Liver (tissue), 9 donors: ENCODE data around the gene CNTF. TPM values are rescaled to one million over a fixed set of nuclear protein-coding genes. Genes with fewer than 3 reads are reported as not detected.

Source experiments
- DNase-seq: peaks from one replicate; pipeline ENCODE4 v3.0.0-alpha.2; 2017; ENCODE audit warnings: low spot score
- H3K27ac ChIP-seq, 2 donors: one replicate each; pipeline ENCODE4 v1.7.0; 2013; ENCODE audit warnings: inconsistent platforms in 2 of 2, low read length in 2 of 2, control low read depth in 1 of 2, low read depth in 1 of 2, mild to moderate bottlenecking in 1 of 2
- H3K27me3 ChIP-seq, 4 donors: one replicate each; pipeline versions ENCODE4 v1.6.1 to v1.7.0; 2013; ENCODE audit warnings: low read length in 3 of 4, inconsistent platforms in 1 of 4, mild to moderate bottlenecking in 1 of 4, moderate library complexity in 1 of 4; ENCODE audit not compliant: control insufficient read depth in 4 of 4, insufficient read depth in 4 of 4
- H3K36me3 ChIP-seq, 4 donors: one replicate each; pipeline versions ENCODE4 v1.6.1 to v1.7.0; 2013; ENCODE audit warnings: low read length in 3 of 4, mild to moderate bottlenecking in 3 of 4, low read depth in 1 of 4, moderate library complexity in 1 of 4; ENCODE audit not compliant: control insufficient read depth in 4 of 4, insufficient read depth in 3 of 4
- H3K4me1 ChIP-seq, 4 donors: one replicate each; pipeline versions ENCODE4 v1.6.1 to v1.7.0; 2013; ENCODE audit warnings: low read length in 3 of 4, mild to moderate bottlenecking in 3 of 4, moderate library complexity in 1 of 4; ENCODE audit not compliant: control insufficient read depth in 4 of 4, insufficient read depth in 4 of 4
- H3K4me3 ChIP-seq, 3 donors: one replicate each; pipeline versions ENCODE4 v1.6.1 to v1.7.0; 2013; ENCODE audit warnings: low read length in 3 of 3, control low read depth in 1 of 3, low read depth in 1 of 3, mild to moderate bottlenecking in 1 of 3
- H3K9ac ChIP-seq, 2 donors: one replicate each; pipeline ENCODE4 v1.7.0; 2013; ENCODE audit warnings: low read length in 2 of 2, mild to moderate bottlenecking in 2 of 2, moderate library complexity in 2 of 2, control low read depth in 1 of 2, low read depth in 1 of 2
- H3K9me3 ChIP-seq, 4 donors: one replicate each; pipeline versions ENCODE4 v1.6.1 to v1.7.0; 2013; ENCODE audit warnings: low read length in 3 of 4; ENCODE audit not compliant: control insufficient read depth in 4 of 4
- ATF3 ChIP-seq: IDR thresholded peaks from 2 replicates; pipeline ENCODE4 v1.6.1; 2016; ENCODE audit warnings: antibody characterized with exemption
- CTCF ChIP-seq: fragments of 150-350 bp; IDR thresholded peaks from 2 replicates; pipeline ENCODE4 v1.5.1; 2017; ENCODE audit warnings: improper control_type of control experiment, low read depth, low read length; ENCODE audit not compliant: missing input control
- EGR1 ChIP-seq, 2 donors: IDR thresholded peaks; 2 replicates each; pipeline ENCODE4 v1.6.1; 2016 to 2018; ENCODE audit warnings: antibody characterized with exemption in 2 of 2, low read depth in 2 of 2
- FOXA1 ChIP-seq: IDR thresholded peaks from 2 replicates; pipeline ENCODE4 v1.6.1; 2016; ENCODE audit warnings: antibody characterized with exemption
- GABPA ChIP-seq, 2 donors: IDR thresholded peaks in 1 of 2; conservative IDR thresholded peaks in 1 of 2; 2 replicates each; pipeline ENCODE4 v1.6.1; 2016; ENCODE audit warnings: antibody characterized with exemption in 2 of 2, mild to moderate bottlenecking in 1 of 2, moderate library complexity in 1 of 2
- HNF4A ChIP-seq, 2 donors: conservative IDR thresholded peaks; 2 replicates each; pipeline ENCODE4 v1.6.1; 2016; ENCODE audit warnings: antibody characterized with exemption in 2 of 2, mild to moderate bottlenecking in 2 of 2
- HNF4G ChIP-seq: IDR thresholded peaks from 2 replicates; pipeline ENCODE4 v1.6.1; 2016; ENCODE audit warnings: antibody characterized with exemption
- JUND ChIP-seq, 2 donors: IDR thresholded peaks; 2 replicates each; pipeline ENCODE4 v1.6.1; 2016; ENCODE audit warnings: antibody characterized with exemption in 2 of 2
- MAX ChIP-seq: IDR thresholded peaks from 2 replicates; pipeline ENCODE4 v1.6.1; 2016; ENCODE audit warnings: antibody characterized with exemption
- NR2F2 ChIP-seq: IDR thresholded peaks from 2 replicates; pipeline ENCODE4 v1.6.1; 2016; ENCODE audit warnings: antibody characterized with exemption
- RAD21 ChIP-seq, 2 donors: IDR thresholded peaks; 2 replicates each; pipeline ENCODE4 v1.6.1; 2016; ENCODE audit warnings: antibody characterized with exemption in 2 of 2, mild to moderate bottlenecking in 2 of 2
- REST ChIP-seq: IDR thresholded peaks from 2 replicates; pipeline ENCODE4 v1.6.1; 2016; ENCODE audit warnings: antibody characterized with exemption, mild to moderate bottlenecking
- RXRA ChIP-seq, 2 donors: IDR thresholded peaks; 2 replicates each; pipeline ENCODE4 v1.6.1; 2017 to 2018; ENCODE audit warnings: antibody characterized with exemption in 2 of 2, mild to moderate bottlenecking in 1 of 2
- SP1 ChIP-seq: IDR thresholded peaks from 2 replicates; pipeline ENCODE4 v1.6.1; 2018; ENCODE audit warnings: antibody characterized with exemption, mild to moderate bottlenecking
- TAF1 ChIP-seq: conservative IDR thresholded peaks from 2 replicates; pipeline ENCODE4 v1.6.1; 2016; ENCODE audit warnings: antibody characterized with exemption, mild to moderate bottlenecking
- YY1 ChIP-seq: IDR thresholded peaks from 2 replicates; pipeline ENCODE4 v1.6.1; 2016; ENCODE audit warnings: antibody characterized with exemption, mild to moderate bottlenecking
- ZBTB33 ChIP-seq: IDR thresholded peaks from 2 replicates; pipeline ENCODE4 v1.6.1; 2016; ENCODE audit warnings: antibody characterized with exemption
- WGBS: extraction: QIAGEN DNeasy Blood & Tissue Kit; methylation state at CpG from one replicate; pipeline ENCODE4 v1.1.7; 2013; 5-methylcytosine and 5-hydroxymethylcytosine counted together
- polyA plus RNA-seq, 2 donors: library from polyadenylated mRNA; stranded (reverse) in 1 of 2; unstranded in 1 of 2; fragments of 200-250 nt in 1 of 2; fragments of >200 nt in 1 of 2; fragmentation: Nextera tagmentation in 1 of 2; extraction: Ambion mirVana in 1 of 2; gene quantifications; one replicate each; pipeline versions ENCODE4 v1.2.1 to v1.2.3, GENCODE V29; 2013 to 2015
- total RNA-seq, 2 donors: library from RNA; depleted of rRNA; stranded (reverse); fragments of >200 nt; gene quantifications; one replicate each; pipeline ENCODE4 v1.2.3, GENCODE V29; 2014
- donor health status: healthy.
- donor health status: healthy.
- donor health status: healthy.
- donor health status: healthy.
- donor health status: healthy.

Gene CNTF
- total and polyA plus RNA-seq, 4 donors = 0.18 to 3.8 (median 0.66) TPM

GRCh38 chr11:58594826-58595225, 27.6 kb upstream of the CNTF start:
- H3K36me3 ChIP-seq = peaks cover 0 to 4% (median 0%) of the 10 kb centered on the region in 4 donors
- no peak for DNase-seq
- peaks cover 4 to 22% (median 18%) of the 10 kb centered on the region in 4 donors for H3K4me1 ChIP-seq
- no peaks in the 10 kb centered on the region for H3K9me3 ChIP-seq
- TF ChIP-seq RXRA (IDR thresholded peaks at IDR 0.05) (no peak), HNF4G (no peak), MAX (no peak), FOXA1 (no peak), GABPA (IDR thresholded peaks at IDR 0.05 in 1 of 2, conservative IDR thresholded peaks at IDR 0.05 in 1 of 2) (no peak), HNF4A (conservative IDR thresholded peaks at IDR 0.05) (no peak), NR2F2 (no peak), RAD21 (IDR thresholded peaks at IDR 0.05) (no peak), SP1 (no peak), EGR1 (IDR thresholded peaks at IDR 0.05; ENCODE audit: low read depth in 2 of 2) (no peak), REST (no peak), ATF3 (no peak), JUND (IDR thresholded peaks at IDR 0.05) (no peak), ZBTB33 (no peak)
- H3K27ac ChIP-seq = no peak overlapping the region
- H3K4me3 ChIP-seq = no peak overlapping the region
- no peaks in the 10 kb centered on the region for H3K27me3 ChIP-seq
- H3K9ac ChIP-seq = no peak overlapping the region
- 87% methylated on average over 4 of the region's 4 CpGs for WGBS

- no peak overlapping the region for H3K4me3 ChIP-seq
- H3K9ac ChIP-seq = no peak overlapping the region
- no peak overlapping the region for H3K27ac ChIP-seq
- H3K36me3 ChIP-seq = peaks cover 0 to 4% (median 0%) of the 10 kb centered on the region in 4 donors
- no peak for DNase-seq
- H3K27me3 ChIP-seq = no peaks in the 10 kb centered on the region
- 90% methylated on average over 3 of the region's 3 CpGs for WGBS
- H3K9me3 ChIP-seq = no peaks in the 10 kb centered on the region
- peaks cover 4 to 26% (median 19%) of the 10 kb centered on the region in 4 donors for H3K4me1 ChIP-seq
- TF ChIP-seq GABPA (IDR thresholded peaks at IDR 0.05 in 1 of 2, conservative IDR thresholded peaks at IDR 0.05 in 1 of 2) = no peak
- TF ChIP-seq RAD21 (IDR thresholded peaks at IDR 0.05) = no peak
- TF ChIP-seq HNF4A (conservative IDR thresholded peaks at IDR 0.05) = no peak
- no peak for TF ChIP-seq JUND (IDR thresholded peaks at IDR 0.05)
- TF ChIP-seq SP1 = no peak
- no peak for TF ChIP-seq NR2F2
- no peak for TF ChIP-seq ATF3
- no peak for TF ChIP-seq MAX
- TF ChIP-seq CTCF = no peak
- TF ChIP-seq REST = no peak
- TF ChIP-seq ZBTB33 = no peak
- TF ChIP-seq HNF4G = no peak
- TF ChIP-seq YY1 = no peak
- TF ChIP-seq TAF1 = no peak
Measured at GRCh38 chr11:58596621-58597020, 25.8 kb upstream of the CNTF start.
